Measurements from ENCODE around the gene CAMTA1.

DNA sequence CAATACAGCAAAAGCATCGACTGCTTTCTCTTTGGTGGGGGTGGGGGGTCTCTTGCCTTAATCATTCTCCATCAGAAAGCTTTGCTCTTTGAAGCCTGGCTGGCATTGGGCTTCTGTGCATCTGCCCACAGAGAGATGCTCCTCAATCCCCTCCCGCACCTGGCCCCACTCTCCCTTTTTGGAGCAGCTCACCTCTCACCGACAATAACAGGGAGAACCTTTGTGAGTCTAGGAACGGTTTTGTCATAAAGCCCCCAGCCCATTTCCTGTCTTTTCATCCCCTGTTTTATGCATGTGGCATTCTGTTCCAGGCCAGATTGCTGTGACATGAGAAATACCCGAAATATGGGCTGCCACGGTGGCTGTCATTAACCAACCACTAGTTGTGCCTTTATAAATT is 516.9 kb downstream of the CAMTA1 start:
- TF ChIP-seq, protein P1, sequence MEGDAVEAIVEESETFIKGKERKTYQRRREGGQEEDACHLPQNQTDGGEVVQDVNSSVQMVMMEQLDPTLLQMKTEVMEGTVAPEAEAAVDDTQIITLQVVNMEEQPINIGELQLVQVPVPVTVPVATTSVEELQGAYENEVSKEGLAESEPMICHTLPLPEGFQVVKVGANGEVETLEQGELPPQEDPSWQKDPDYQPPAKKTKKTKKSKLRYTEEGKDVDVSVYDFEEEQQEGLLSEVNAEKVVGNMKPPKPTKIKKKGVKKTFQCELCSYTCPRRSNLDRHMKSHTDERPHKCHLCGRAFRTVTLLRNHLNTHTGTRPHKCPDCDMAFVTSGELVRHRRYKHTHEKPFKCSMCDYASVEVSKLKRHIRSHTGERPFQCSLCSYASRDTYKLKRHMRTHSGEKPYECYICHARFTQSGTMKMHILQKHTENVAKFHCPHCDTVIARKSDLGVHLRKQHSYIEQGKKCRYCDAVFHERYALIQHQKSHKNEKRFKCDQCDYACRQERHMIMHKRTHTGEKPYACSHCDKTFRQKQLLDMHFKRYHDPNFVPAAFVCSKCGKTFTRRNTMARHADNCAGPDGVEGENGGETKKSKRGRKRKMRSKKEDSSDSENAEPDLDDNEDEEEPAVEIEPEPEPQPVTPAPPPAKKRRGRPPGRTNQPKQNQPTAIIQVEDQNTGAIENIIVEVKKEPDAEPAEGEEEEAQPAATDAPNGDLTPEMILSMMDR (IDR thresholded peaks at IDR 0.05; ENCODE audit: insufficient read depth, low read depth, low read length), result no peak
- TF ChIP-seq EZH2 (IDR thresholded peaks at IDR 0.05; ENCODE audit: insufficient read depth, low read length), result no peak

Measured in astrocyte (in vitro differentiated cells and primary cell).